ENCODE measurements around the gene RAB8A. TPM values are rescaled to one million over a fixed set of nuclear protein-coding genes. Genes with fewer than 3 reads are reported as not detected.

The RAB8A gene
- total RNA-seq, 2 donors from 2014 or later = 67.7 to 86.0 TPM

- Mint-ChIP-seq H3K9me3 (no peaks in the 10 kb centered on the region), H3K4me1 (peaks cover 2% of the 10 kb centered on the region), H3K36me3 (ENCODE audit: low read depth) (no peaks in the 10 kb centered on the region), H3K27me3 (ENCODE audit: insufficient read depth) (no peaks in the 10 kb centered on the region), H3K4me3 (no peak overlapping the region), H3K27ac (no peak overlapping the region)
- no peak overlapping the region for H3K9ac ChIP-seq (ENCODE audit: extremely low read depth, low read length, poor library complexity, severe bottlenecking)
- H3K4me3 ChIP-seq (ENCODE audit: low read length) = no peak overlapping the region
- no peaks in the 10 kb centered on the region for H3K36me3 ChIP-seq (ENCODE audit: control insufficient read depth, insufficient read depth, low read length)
- WGBS, 2 experiments (ENCODE audit: insufficient coverage in 1 of 2, insufficient read length in 1 of 2) = 67 to 95% methylated on average over 1 of the region's 1 CpG
- no peaks in the 10 kb centered on the region for H3K4me1 ChIP-seq (ENCODE audit: control insufficient read depth, insufficient read depth, low read length)
- no peak for DNase-seq
- no peaks in the 10 kb centered on the region for H3K9me3 ChIP-seq (ENCODE audit: control insufficient read depth, low read length)
- no peaks in the 10 kb centered on the region for H3K27me3 ChIP-seq (ENCODE audit: control insufficient read depth, insufficient read depth, low read length, poor library complexity, severe bottlenecking)
- TF ChIP-seq CTCF (conservative IDR thresholded peaks at IDR 0.05) = no peak
- no peak overlapping the region for H3K27ac ChIP-seq (ENCODE audit: low read depth, low read length)
These were observed 32.5 kb downstream of the RAB8A start for GRCh38 chr19:16144216-16144581.

- Histone ChIP-seq H3K9me3 (ENCODE audit: control insufficient read depth, low read length) (no peaks in the 10 kb centered on the region), H3K36me3 (ENCODE audit: control insufficient read depth, insufficient read depth, low read length) (no peaks in the 10 kb centered on the region), H3K4me1 (ENCODE audit: control insufficient read depth, insufficient read depth, low read length) (no peaks in the 10 kb centered on the region), H3K9ac (ENCODE audit: extremely low read depth, low read length, poor library complexity, severe bottlenecking) (no peak overlapping the region), H3K27ac (ENCODE audit: low read depth, low read length) (no peak overlapping the region), H3K4me3 (ENCODE audit: low read length) (no peak overlapping the region), H3K27me3 (ENCODE audit: control insufficient read depth, insufficient read depth, low read length, poor library complexity, severe bottlenecking) (no peaks in the 10 kb centered on the region)
- Mint-ChIP-seq H3K27me3 (ENCODE audit: insufficient read depth) (no peaks in the 10 kb centered on the region), H3K36me3 (ENCODE audit: low read depth) (no peaks in the 10 kb centered on the region), H3K4me1 (peaks cover 2% of the 10 kb centered on the region), H3K4me3 (no peak overlapping the region), H3K27ac (no peak overlapping the region), H3K9me3 (no peaks in the 10 kb centered on the region)
- no peak for DNase-seq
- 86 to 89% methylated on average over 5 of the region's 5 CpGs for WGBS, 2 experiments (ENCODE audit: insufficient coverage in 1 of 2, insufficient read length in 1 of 2)
- TF ChIP-seq CTCF (conservative IDR thresholded peaks at IDR 0.05) = no peak
These were observed 34.4 kb downstream of the RAB8A start for GRCh38 chr19:16146112-16146511.

- H3K9me3 ChIP-seq (ENCODE audit: control insufficient read depth, low read length) = peaks cover 1% of the 10 kb centered on the region
- Mint-ChIP-seq H3K27ac (no peak overlapping the region), H3K4me3 (no peak overlapping the region), H3K36me3 (ENCODE audit: low read depth) (no peaks in the 10 kb centered on the region), H3K9me3 (no peaks in the 10 kb centered on the region), H3K4me1 (no peaks in the 10 kb centered on the region), H3K27me3 (ENCODE audit: insufficient read depth) (no peaks in the 10 kb centered on the region)
- no peak overlapping the region for H3K27ac ChIP-seq (ENCODE audit: low read depth, low read length)
- H3K27me3 ChIP-seq (ENCODE audit: control insufficient read depth, insufficient read depth, low read length, poor library complexity, severe bottlenecking) = no peaks in the 10 kb centered on the region
- H3K36me3 ChIP-seq (ENCODE audit: control insufficient read depth, insufficient read depth, low read length) = no peaks in the 10 kb centered on the region
- WGBS, 2 experiments (ENCODE audit: insufficient coverage in 1 of 2, insufficient read length in 1 of 2) = 81 to 88% methylated on average over 6 to 8 of the region's 8 CpGs
- H3K4me1 ChIP-seq (ENCODE audit: control insufficient read depth, insufficient read depth, low read length) = no peaks in the 10 kb centered on the region
- no peak for DNase-seq
- TF ChIP-seq CTCF (conservative IDR thresholded peaks at IDR 0.05) = no peak
- H3K9ac ChIP-seq (ENCODE audit: extremely low read depth, low read length, poor library complexity, severe bottlenecking) = no peak overlapping the region
- H3K4me3 ChIP-seq (ENCODE audit: low read length) = no peak overlapping the region
These were observed 36.9 kb downstream of the RAB8A start for GRCh38 chr19:16148443-16149229.
